ENCODE data around the gene PEX1. TPM values are rescaled to one million over a fixed set of nuclear protein-coding genes. Genes with fewer than 3 reads are reported as not detected.

The PEX1 gene
- total and polyA plus RNA-seq, 9 of the 15 experiments (the other 6 are each of a cell fraction or from before 2014, with no cell fraction given), result 9.4 to 32.2 (median 19.9) TPM

DNA sequence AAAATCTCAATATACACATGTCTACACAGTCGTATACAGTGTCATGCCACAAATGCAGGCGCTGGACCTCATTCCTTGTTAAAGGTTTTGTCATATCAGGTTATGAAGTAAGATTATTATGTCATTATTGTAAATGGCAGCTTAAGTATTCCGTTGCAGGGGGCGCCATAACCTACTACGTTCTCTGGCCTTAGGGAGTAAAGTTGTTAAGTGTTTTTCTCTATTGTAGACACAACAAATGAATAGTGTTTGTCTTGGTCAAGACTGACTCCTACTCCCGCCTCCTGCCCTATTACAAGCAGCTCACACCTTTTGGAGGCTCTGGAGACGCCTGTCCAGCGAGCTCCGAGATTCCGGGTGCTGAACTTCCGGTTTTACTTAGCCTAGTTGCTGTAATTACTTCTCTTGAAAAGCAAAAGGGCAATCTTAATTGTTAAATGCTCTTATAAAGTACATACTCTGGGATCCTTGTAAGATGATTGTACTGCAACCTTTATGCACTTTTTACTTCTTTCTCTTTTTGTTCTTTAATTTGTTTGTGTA, 80.0 kb downstream of the PEX1 start (continued):
- TF ChIP-seq ZNF146 (CRISPR knock-in tag; IDR thresholded peaks at IDR 0.05; ENCODE audit: unreplicated experiment) (no peak), ETV1 (tag; conservative IDR thresholded peaks at IDR 0.05; ENCODE audit: low read depth) (peak; percentile 63), ZNF75A (CRISPR knock-in tag; IDR thresholded peaks at IDR 0.05) (no peak), ZNF76 (CRISPR knock-in tag; IDR thresholded peaks at IDR 0.05; ENCODE audit: borderline replicate concordance) (no peak), FOXJ3 (CRISPR knock-in tag; IDR thresholded peaks at IDR 0.05) (no peak), BCOR (IDR thresholded peaks at IDR 0.05) (no peak), GTF2E2 (tag; IDR thresholded peaks at IDR 0.05) (no peak), TOE1 (IDR thresholded peaks at IDR 0.05; ENCODE audit: borderline replicate concordance) (no peak; the same call in 1 of the 2 replicates), TOE1 (CRISPR knock-in tag; IDR thresholded peaks at IDR 0.05; ENCODE audit: borderline replicate concordance, low read depth) (no peak), RCOR1 (IDR thresholded peaks at IDR 0.05; ENCODE audit: borderline replicate concordance in 1 of 2, low read depth in 2 of 2, low read length in 2 of 2) (peak in 1 of 2 experiments; percentile 37; a peak in 1 of 4 replicates)
- TF ChIP-seq, protein P1, sequence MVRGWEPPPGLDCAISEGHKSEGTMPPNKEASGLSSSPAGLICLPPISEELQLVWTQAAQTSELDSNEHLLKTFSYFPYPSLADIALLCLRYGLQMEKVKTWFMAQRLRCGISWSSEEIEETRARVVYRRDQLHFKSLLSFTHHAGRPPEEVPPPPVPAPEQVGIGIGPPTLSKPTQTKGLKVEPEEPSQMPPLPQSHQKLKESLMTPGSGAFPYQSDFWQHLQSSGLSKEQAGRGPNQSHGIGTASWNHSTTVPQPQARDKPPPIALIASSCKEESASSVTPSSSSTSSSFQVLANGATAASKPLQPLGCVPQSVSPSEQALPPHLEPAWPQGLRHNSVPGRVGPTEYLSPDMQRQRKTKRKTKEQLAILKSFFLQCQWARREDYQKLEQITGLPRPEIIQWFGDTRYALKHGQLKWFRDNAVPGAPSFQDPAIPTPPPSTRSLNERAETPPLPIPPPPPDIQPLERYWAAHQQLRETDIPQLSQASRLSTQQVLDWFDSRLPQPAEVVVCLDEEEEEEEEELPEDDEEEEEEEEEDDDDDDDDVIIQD (CRISPR knock-in tag; IDR thresholded peaks at IDR 0.05), result no peak
- TF ChIP-seq, protein P2, sequence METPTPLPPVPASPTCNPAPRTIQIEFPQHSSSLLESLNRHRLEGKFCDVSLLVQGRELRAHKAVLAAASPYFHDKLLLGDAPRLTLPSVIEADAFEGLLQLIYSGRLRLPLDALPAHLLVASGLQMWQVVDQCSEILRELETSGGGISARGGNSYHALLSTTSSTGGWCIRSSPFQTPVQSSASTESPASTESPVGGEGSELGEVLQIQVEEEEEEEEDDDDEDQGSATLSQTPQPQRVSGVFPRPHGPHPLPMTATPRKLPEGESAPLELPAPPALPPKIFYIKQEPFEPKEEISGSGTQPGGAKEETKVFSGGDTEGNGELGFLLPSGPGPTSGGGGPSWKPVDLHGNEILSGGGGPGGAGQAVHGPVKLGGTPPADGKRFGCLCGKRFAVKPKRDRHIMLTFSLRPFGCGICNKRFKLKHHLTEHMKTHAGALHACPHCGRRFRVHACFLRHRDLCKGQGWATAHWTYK (CRISPR knock-in tag; IDR thresholded peaks at IDR 0.05), result no peak
- TF ChIP-seq, protein P3, sequence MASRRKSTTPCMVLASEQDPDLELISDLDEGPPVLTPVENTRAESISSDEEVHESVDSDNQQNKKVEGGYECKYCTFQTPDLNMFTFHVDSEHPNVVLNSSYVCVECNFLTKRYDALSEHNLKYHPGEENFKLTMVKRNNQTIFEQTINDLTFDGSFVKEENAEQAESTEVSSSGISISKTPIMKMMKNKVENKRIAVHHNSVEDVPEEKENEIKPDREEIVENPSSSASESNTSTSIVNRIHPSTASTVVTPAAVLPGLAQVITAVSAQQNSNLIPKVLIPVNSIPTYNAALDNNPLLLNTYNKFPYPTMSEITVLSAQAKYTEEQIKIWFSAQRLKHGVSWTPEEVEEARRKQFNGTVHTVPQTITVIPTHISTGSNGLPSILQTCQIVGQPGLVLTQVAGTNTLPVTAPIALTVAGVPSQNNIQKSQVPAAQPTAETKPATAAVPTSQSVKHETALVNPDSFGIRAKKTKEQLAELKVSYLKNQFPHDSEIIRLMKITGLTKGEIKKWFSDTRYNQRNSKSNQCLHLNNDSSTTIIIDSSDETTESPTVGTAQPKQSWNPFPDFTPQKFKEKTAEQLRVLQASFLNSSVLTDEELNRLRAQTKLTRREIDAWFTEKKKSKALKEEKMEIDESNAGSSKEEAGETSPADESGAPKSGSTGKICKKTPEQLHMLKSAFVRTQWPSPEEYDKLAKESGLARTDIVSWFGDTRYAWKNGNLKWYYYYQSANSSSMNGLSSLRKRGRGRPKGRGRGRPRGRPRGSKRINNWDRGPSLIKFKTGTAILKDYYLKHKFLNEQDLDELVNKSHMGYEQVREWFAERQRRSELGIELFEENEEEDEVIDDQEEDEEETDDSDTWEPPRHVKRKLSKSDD (conservative IDR thresholded peaks at IDR 0.05; ENCODE audit: low read length), result no peak
- TF ChIP-seq, protein P4, sequence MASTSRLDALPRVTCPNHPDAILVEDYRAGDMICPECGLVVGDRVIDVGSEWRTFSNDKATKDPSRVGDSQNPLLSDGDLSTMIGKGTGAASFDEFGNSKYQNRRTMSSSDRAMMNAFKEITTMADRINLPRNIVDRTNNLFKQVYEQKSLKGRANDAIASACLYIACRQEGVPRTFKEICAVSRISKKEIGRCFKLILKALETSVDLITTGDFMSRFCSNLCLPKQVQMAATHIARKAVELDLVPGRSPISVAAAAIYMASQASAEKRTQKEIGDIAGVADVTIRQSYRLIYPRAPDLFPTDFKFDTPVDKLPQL (IDR thresholded peaks at IDR 0.05; ENCODE audit: extremely low read depth, insufficient read length), result no peak
- TF ChIP-seq, protein P5, sequence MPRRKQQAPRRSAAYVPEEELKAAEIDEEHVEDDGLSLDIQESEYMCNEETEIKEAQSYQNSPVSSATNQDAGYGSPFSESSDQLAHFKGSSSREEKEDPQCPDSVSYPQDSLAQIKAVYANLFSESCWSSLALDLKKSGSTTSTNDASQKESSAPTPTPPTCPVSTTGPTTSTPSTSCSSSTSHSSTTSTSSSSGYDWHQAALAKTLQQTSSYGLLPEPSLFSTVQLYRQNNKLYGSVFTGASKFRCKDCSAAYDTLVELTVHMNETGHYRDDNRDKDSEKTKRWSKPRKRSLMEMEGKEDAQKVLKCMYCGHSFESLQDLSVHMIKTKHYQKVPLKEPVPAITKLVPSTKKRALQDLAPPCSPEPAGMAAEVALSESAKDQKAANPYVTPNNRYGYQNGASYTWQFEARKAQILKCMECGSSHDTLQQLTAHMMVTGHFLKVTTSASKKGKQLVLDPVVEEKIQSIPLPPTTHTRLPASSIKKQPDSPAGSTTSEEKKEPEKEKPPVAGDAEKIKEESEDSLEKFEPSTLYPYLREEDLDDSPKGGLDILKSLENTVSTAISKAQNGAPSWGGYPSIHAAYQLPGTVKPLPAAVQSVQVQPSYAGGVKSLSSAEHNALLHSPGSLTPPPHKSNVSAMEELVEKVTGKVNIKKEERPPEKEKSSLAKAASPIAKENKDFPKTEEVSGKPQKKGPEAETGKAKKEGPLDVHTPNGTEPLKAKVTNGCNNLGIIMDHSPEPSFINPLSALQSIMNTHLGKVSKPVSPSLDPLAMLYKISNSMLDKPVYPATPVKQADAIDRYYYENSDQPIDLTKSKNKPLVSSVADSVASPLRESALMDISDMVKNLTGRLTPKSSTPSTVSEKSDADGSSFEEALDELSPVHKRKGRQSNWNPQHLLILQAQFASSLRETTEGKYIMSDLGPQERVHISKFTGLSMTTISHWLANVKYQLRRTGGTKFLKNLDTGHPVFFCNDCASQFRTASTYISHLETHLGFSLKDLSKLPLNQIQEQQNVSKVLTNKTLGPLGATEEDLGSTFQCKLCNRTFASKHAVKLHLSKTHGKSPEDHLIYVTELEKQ (CRISPR knock-in tag; IDR thresholded peaks at IDR 0.05), result no peak
- TF ChIP-seq, protein P6, sequence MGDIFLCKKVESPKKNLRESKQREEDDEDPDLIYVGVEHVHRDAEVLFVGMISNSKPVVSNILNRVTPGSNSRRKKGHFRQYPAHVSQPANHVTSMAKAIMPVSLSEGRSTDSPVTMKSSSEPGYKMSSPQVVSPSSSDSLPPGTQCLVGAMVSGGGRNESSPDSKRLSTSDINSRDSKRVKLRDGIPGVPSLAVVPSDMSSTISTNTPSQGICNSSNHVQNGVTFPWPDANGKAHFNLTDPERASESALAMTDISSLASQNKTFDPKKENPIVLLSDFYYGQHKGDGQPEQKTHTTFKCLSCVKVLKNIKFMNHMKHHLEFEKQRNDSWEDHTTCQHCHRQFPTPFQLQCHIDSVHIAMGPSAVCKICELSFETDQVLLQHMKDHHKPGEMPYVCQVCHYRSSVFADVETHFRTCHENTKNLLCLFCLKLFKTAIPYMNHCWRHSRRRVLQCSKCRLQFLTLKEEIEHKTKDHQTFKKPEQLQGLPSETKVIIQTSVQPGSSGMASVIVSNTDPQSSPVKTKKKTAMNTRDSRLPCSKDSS (IDR thresholded peaks at IDR 0.05; ENCODE audit: low read depth, partially characterized antibody), result no peak

Data from K562 (cell line).